GM23338 (cell line): Measurements from ENCODE around the gene GRM4. TPM values are rescaled to one million over a fixed set of nuclear protein-coding genes. Genes with fewer than 3 reads are reported as not detected.

Experiments
- ATAC-seq: fragments of 200-7000 bp; cut with Tn5 transposase; 3 replicates; pipeline ENCODE4 v1.9.1; 2020
- DNase-seq: peaks from one replicate; pipeline ENCODE4 v3.0.0-alpha.2; 2015; ENCODE audit warnings: low spot score
- H2AFZ ChIP-seq: fragments of 200-600 bp; sonication (generic); 2 replicates; pipeline ENCODE4 v1.8.0; 2016; ENCODE audit warnings: antibody characterized with exemption, mild to moderate bottlenecking, moderate library complexity
- H3F3A ChIP-seq: fragments of 200-600 bp; sonication (generic); replicated peaks from 2 replicates; pipeline ENCODE4 v1.8.0; 2017; ENCODE audit warnings: antibody characterized with exemption, mixed run types, low read depth
- H3K27ac ChIP-seq: fragments of 200-600 bp; sonication (generic); 2 replicates; pipeline ENCODE4 v1.6.1; 2016; ENCODE audit warnings: low read depth
- H3K27me3 ChIP-seq: fragments of 200-600 bp; sonication (generic); 2 replicates; pipeline ENCODE4 v1.8.0; 2016; ENCODE audit warnings: mild to moderate bottlenecking, mixed run types, moderate library complexity; ENCODE audit not compliant: insufficient read depth
- H3K36me3 ChIP-seq: fragments of 200-600 bp; sonication (generic); 2 replicates; pipeline ENCODE4 v1.8.0; 2016; ENCODE audit warnings: mild to moderate bottlenecking; ENCODE audit not compliant: insufficient read depth
- H3K4me1 ChIP-seq: fragments of 200-600 bp; sonication (generic); 2 replicates; pipeline ENCODE4 v1.8.0; 2016; ENCODE audit warnings: mild to moderate bottlenecking, moderate library complexity; ENCODE audit not compliant: insufficient read depth
- H3K4me2 ChIP-seq: fragments of 200-600 bp; sonication (generic); 2 replicates; pipeline ENCODE4 v1.7.1; 2017; ENCODE audit warnings: mixed run types
- H3K4me3 ChIP-seq: fragments of 200-600 bp; sonication (generic); 2 replicates; pipeline ENCODE4 v1.6.1; 2016; ENCODE audit warnings: mixed run types
- H3K79me2 ChIP-seq: fragments of 200-600 bp; sonication (generic); replicated peaks from 2 replicates; pipeline ENCODE4 v1.8.0; 2017; ENCODE audit warnings: mild to moderate bottlenecking; ENCODE audit not compliant: insufficient read depth
- H3K9me2 ChIP-seq: fragments of 200-600 bp; sonication (generic); 2 replicates; pipeline ENCODE4 v1.8.0; 2017; ENCODE audit not compliant: insufficient read depth
- H4K20me1 ChIP-seq: fragments of 200-600 bp; sonication (generic); replicated peaks from 2 replicates; pipeline ENCODE4 v1.8.0; 2017; ENCODE audit warnings: mild to moderate bottlenecking; ENCODE audit not compliant: insufficient read depth
- H3K27ac Mint-ChIP-seq: 2 replicates; pipeline ENCODE4 v1.8.0; 2020; ENCODE audit warnings: inconsistent platforms, mild to moderate bottlenecking, moderate library complexity, mixed read lengths
- H3K27me3 Mint-ChIP-seq: 3 replicates; pipeline ENCODE4 v1.8.0; 2022; ENCODE audit warnings: low read depth, mild to moderate bottlenecking, moderate library complexity, mixed read lengths, inconsistent platforms; ENCODE audit not compliant: insufficient read depth, poor library complexity
- H3K36me3 Mint-ChIP-seq: 3 replicates; pipeline ENCODE4 v1.8.0; 2021; ENCODE audit warnings: low read depth, mild to moderate bottlenecking, inconsistent platforms, moderate library complexity, mixed read lengths
- H3K4me1 Mint-ChIP-seq: 3 replicates; pipeline ENCODE4 v1.8.0; 2020; ENCODE audit warnings: mild to moderate bottlenecking, inconsistent platforms, mixed read lengths
- H3K4me3 Mint-ChIP-seq: 3 replicates; pipeline ENCODE4 v1.8.0; 2021; ENCODE audit warnings: moderate library complexity, mild to moderate bottlenecking, inconsistent platforms, mixed read lengths
- H3K9me3 Mint-ChIP-seq: 3 replicates; pipeline ENCODE4 v1.8.0; 2020; ENCODE audit warnings: moderate library complexity, mild to moderate bottlenecking, inconsistent platforms, mixed read lengths
- CREB1 ChIP-seq: fragments of 250-450 bp; sonication (Bioruptor Pico); IDR thresholded peaks from 2 replicates; pipeline ENCODE4 v1.5.0; 2020; ENCODE audit warnings: low read depth, mild to moderate bottlenecking, moderate library complexity
- ETS1 ChIP-seq: IDR thresholded peaks from 2 replicates; pipeline ENCODE4 v1.6.1; 2016; ENCODE audit warnings: antibody characterized with exemption
- EZH2 ChIP-seq: fragments of 200-600 bp; sonication (generic); IDR thresholded peaks from one replicate; pipeline ENCODE4 v1.8.0; 2017; ENCODE audit warnings: antibody characterized with exemption, mild to moderate bottlenecking, low read depth; ENCODE audit not compliant: unreplicated experiment
- EZH2phosphoT487 ChIP-seq: fragments of 200-600 bp; sonication (generic); IDR thresholded peaks from one replicate; pipeline ENCODE4 v1.8.1; 2018; ENCODE audit warnings: antibody characterized with exemption; ENCODE audit not compliant: unreplicated experiment
- JUNB ChIP-seq: IDR thresholded peaks from one replicate; pipeline ENCODE4 v1.6.1; 2016; ENCODE audit warnings: antibody characterized with exemption; ENCODE audit not compliant: unreplicated experiment
- NANOG ChIP-seq: IDR thresholded peaks from 2 replicates; pipeline ENCODE4 v1.6.1; 2016; ENCODE audit warnings: antibody characterized with exemption, borderline replicate concordance
- POLR2AphosphoS5 ChIP-seq: IDR thresholded peaks from 2 replicates; pipeline ENCODE4 v1.6.1; 2016; ENCODE audit warnings: antibody characterized with exemption, low read depth
- STAT1 ChIP-seq: IDR thresholded peaks from one replicate; pipeline ENCODE4 v1.6.1; 2016; ENCODE audit warnings: antibody characterized with exemption; ENCODE audit not compliant: unreplicated experiment
- ZNF114 ChIP-seq: fragments of 250-450 bp; sonication (Bioruptor Pico); IDR thresholded peaks from 2 replicates; pipeline ENCODE4 v1.5.0; 2020; ENCODE audit warnings: mild to moderate bottlenecking, moderate library complexity
- ZNF331 ChIP-seq: fragments of 250-450 bp; sonication (Bioruptor Pico); IDR thresholded peaks from 2 replicates; pipeline ENCODE4 v1.5.0; 2020; ENCODE audit warnings: low read depth, mild to moderate bottlenecking, moderate library complexity
- ZNF462 ChIP-seq: fragments of 250-450 bp; sonication (Bioruptor Pico); IDR thresholded peaks from 2 replicates; pipeline ENCODE4 v1.5.0; 2020; ENCODE audit warnings: mild to moderate bottlenecking, moderate library complexity
- polyA plus RNA-seq: library from polyadenylated mRNA; unstranded; fragments of >200 nt; fragmentation: Nextera tagmentation; extraction: Ambion mirVana; gene quantifications from 2 replicates; pipeline ENCODE4 v1.2.1, GENCODE V29; 2016
- total RNA-seq: library from RNA; depleted of rRNA; stranded (reverse); fragments of >200 nt; shearing (Covaris generic); gene quantifications from 2 replicates; pipeline ENCODE4 v1.2.3, GENCODE V29; 2014
- TF ChIP-seq, protein P1 (sequence below), 2 experiments: fragments of 200-600 bp in 1 of 2; sonication (generic) in 1 of 2; conservative IDR thresholded peaks; 2 replicates each; pipeline versions ENCODE4 v1.5.1 to v1.6.1; 2016 to 2017; ENCODE audit warnings: antibody characterized with exemption in 2 of 2, low read depth in 2 of 2, mild to moderate bottlenecking in 2 of 2, moderate library complexity in 1 of 2
- TF ChIP-seq, protein P2 (sequence below): IDR thresholded peaks from one replicate; pipeline ENCODE4 v1.6.1; 2018; ENCODE audit warnings: antibody characterized with exemption; ENCODE audit not compliant: unreplicated experiment

GRM4 gene
- total and polyA plus RNA-seq, 2 experiments from 2014 or later = 7.0 to 30.6 TPM

DNA sequence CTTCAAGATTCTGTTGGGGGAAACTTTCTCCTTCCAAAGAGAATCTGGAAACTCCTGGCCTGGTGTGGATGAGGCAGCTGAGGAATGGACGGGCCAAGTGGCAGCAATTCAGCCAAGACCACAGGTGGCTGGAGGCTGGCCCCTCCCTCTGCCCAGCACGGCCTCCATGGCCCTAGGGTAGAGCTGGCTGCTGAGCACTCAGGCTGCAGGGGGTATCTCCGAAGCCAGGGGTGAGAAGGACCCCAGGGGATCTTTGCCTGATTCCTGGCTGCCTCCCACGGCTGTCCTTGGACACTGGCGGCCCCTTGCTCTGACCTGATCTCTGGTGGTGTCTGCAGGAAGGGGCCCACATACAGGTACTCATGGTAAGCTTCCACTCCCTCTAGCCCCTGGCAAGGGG lies 39.0 kb downstream of the GRM4 start (continued):
- TF ChIP-seq CREB1 (CRISPR knock-in tag) (no peak), ZNF114 (CRISPR knock-in tag) (no peak), STAT1 (no peak)

DNA sequence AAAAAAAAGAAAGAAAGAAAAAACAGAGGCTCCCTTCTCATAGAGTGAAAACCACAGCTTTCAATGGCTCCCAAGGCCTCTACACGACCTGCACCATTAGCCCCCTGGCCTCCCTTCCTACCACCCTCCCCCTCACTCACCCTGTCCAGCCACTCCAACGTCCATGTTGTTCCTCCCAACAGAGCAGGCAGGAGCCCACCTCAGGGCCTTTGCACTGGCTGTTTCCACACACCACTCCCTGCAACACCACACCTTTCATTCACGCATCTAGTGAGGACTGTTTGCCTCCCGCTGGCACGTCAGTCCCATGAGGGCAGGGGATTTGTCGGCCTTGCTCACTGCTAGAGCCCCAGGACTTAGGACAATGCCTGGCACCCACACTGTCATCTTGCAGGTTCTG lies 39.5 kb downstream of the GRM4 start:
- Mint-ChIP-seq H3K4me3 (no peak overlapping the region), H3K9me3 (no peaks in the 10 kb centered on the region), H3K27ac (no peak overlapping the region), H3K4me1 (peaks cover 10% of the 10 kb centered on the region; the same call in 2 of the 3 replicates), H3K27me3 (peaks cover 12% of the 10 kb centered on the region), H3K36me3 (no peaks in the 10 kb centered on the region; the same call in 2 of the 3 replicates)
- Histone ChIP-seq H3K79me2 (no peaks in the 10 kb centered on the region), H4K20me1 (peaks cover 6% of the 10 kb centered on the region), H3K4me1 (no peaks in the 10 kb centered on the region), H3F3A (no peaks in the 10 kb centered on the region), H3K4me3 (no peak overlapping the region), H3K4me2 (no peak overlapping the region), H3K27me3 (no peaks in the 10 kb centered on the region), H3K36me3 (no peaks in the 10 kb centered on the region), H3K9me2 (no peaks in the 10 kb centered on the region), H3K27ac (no peak overlapping the region), H2AFZ (no peak overlapping the region)
- no peak for TF ChIP-seq ZNF114 (CRISPR knock-in tag)
- TF ChIP-seq POLR2AphosphoS5 = no peak
- TF ChIP-seq, protein P1, sequence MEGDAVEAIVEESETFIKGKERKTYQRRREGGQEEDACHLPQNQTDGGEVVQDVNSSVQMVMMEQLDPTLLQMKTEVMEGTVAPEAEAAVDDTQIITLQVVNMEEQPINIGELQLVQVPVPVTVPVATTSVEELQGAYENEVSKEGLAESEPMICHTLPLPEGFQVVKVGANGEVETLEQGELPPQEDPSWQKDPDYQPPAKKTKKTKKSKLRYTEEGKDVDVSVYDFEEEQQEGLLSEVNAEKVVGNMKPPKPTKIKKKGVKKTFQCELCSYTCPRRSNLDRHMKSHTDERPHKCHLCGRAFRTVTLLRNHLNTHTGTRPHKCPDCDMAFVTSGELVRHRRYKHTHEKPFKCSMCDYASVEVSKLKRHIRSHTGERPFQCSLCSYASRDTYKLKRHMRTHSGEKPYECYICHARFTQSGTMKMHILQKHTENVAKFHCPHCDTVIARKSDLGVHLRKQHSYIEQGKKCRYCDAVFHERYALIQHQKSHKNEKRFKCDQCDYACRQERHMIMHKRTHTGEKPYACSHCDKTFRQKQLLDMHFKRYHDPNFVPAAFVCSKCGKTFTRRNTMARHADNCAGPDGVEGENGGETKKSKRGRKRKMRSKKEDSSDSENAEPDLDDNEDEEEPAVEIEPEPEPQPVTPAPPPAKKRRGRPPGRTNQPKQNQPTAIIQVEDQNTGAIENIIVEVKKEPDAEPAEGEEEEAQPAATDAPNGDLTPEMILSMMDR (conservative IDR thresholded peaks at IDR 0.05; ENCODE audit: low read depth in 2 of 2) = no peak
- no peak for TF ChIP-seq ZNF462 (CRISPR knock-in tag)
- no peak for TF ChIP-seq EZH2phosphoT487
- TF ChIP-seq JUNB = no peak
- TF ChIP-seq EZH2 = no peak
- no peak for TF ChIP-seq STAT1
- TF ChIP-seq, protein P2, sequence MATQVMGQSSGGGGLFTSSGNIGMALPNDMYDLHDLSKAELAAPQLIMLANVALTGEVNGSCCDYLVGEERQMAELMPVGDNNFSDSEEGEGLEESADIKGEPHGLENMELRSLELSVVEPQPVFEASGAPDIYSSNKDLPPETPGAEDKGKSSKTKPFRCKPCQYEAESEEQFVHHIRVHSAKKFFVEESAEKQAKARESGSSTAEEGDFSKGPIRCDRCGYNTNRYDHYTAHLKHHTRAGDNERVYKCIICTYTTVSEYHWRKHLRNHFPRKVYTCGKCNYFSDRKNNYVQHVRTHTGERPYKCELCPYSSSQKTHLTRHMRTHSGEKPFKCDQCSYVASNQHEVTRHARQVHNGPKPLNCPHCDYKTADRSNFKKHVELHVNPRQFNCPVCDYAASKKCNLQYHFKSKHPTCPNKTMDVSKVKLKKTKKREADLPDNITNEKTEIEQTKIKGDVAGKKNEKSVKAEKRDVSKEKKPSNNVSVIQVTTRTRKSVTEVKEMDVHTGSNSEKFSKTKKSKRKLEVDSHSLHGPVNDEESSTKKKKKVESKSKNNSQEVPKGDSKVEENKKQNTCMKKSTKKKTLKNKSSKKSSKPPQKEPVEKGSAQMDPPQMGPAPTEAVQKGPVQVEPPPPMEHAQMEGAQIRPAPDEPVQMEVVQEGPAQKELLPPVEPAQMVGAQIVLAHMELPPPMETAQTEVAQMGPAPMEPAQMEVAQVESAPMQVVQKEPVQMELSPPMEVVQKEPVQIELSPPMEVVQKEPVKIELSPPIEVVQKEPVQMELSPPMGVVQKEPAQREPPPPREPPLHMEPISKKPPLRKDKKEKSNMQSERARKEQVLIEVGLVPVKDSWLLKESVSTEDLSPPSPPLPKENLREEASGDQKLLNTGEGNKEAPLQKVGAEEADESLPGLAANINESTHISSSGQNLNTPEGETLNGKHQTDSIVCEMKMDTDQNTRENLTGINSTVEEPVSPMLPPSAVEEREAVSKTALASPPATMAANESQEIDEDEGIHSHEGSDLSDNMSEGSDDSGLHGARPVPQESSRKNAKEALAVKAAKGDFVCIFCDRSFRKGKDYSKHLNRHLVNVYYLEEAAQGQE = no peak
- no peak for TF ChIP-seq NANOG
- no peak for TF ChIP-seq ZNF331 (CRISPR knock-in tag)
- TF ChIP-seq CREB1 (CRISPR knock-in tag) = no peak
- TF ChIP-seq ETS1 = no peak
- DNase-seq (no peak), ATAC-seq (no peak)
